ENCODE measurements around the gene RNF223. TPM values are rescaled to one million over a fixed set of nuclear protein-coding genes. Genes with fewer than 3 reads are reported as not detected.

RNF223 gene
- total and polyA plus RNA-seq, 2 of the 8 experiments (the other 6 are each of a cell fraction or from before 2014, with no cell fraction given), result not detected

DNA sequence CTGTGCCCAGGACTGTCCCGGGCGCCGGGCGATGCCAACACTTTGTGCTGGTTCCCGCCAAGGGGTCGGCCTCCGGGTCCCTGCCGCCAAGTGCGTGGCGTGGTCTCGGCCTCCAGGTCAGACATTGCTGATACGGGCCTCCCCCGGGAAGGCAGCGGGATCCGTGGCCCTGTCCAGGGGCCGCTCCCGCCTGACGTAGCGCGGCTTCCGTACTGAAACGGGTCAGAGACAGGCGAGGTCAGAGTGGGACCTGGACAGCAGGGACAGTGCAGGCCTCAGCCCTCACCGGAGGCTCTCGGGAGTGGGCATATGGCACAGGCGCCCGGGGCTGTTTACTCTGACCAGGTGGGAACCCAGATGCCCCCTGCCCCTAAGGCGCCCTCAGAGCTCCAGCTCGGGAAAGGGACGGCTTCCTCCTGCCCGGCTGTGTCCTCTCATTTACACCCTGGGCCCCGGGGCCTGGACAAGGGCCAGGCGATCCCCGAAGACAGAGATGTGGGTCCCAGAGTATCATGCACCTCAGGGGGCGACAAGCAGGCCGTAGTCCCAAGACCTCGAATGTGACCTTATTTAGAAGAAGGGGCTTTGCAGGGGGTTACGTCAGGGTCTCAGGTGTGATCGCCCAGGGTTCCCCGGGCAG is 8.8 kb upstream of the RNF223 start:
- FAIRE-seq (no peak), DNase-seq (ENCODE audit: low read depth in 1 of 2, low spot score in 2 of 2) (no peak)
- no peak overlapping the region for H2AFZ ChIP-seq (ENCODE audit: low read length)
- no peak overlapping the region for H4K5ac ChIP-seq (ENCODE audit: insufficient read length, low read depth, low read length)
- H3K18ac ChIP-seq (ENCODE audit: extremely low read depth, low read length), result no peak overlapping the region
- no peak overlapping the region for H3K9ac ChIP-seq (replicated peaks in 1 of 4; ENCODE audit: extremely low read depth in 1 of 4, low read depth in 3 of 4, low read length in 3 of 4)
- H3K14ac ChIP-seq (ENCODE audit: insufficient read length), result no peak overlapping the region
- no peak overlapping the region for H2BK5ac ChIP-seq (ENCODE audit: low read depth, low read length)
- H2BK120ac ChIP-seq (replicated peaks; ENCODE audit: low read depth, low read length), result no peak overlapping the region
- 90% methylated on average over 32 of the region's 40 CpGs; no CpG with 5 or more reads in 1 of the 2 experiments for WGBS, 2 experiments (ENCODE audit: extremely low coverage in 1 of 2, insufficient coverage in 1 of 2, insufficient read length in 1 of 2, insufficient replicate concordance in 2 of 2, low coverage in 1 of 2, low lambda C conversion rate in 2 of 2, missing lambda C conversion rate in 1 of 2)
- H3K4me2 ChIP-seq (ENCODE audit: insufficient read depth in 1 of 2, low read depth in 2 of 2, low read length in 2 of 2), result no peak overlapping the region
- CTCF ChIA-PET (ENCODE audit: partially characterized antibody), result interaction anchor here (1.0 to 1.4 kb wide), 3 partner anchors 38 to 209 kb away, joined by 3 to 4 read pairs (median 3); no protein-coding TSS in a partner anchor
- peaks cover 0 to 5% (median 2%) of the 10 kb centered on the region in 4 experiments; a peak in 3 of 7 replicates for H3K27me3 ChIP-seq (replicated peaks in 1 of 4; ENCODE audit: control insufficient read depth in 3 of 4, extremely low read depth in 1 of 4, insufficient read depth in 3 of 4, low read length in 3 of 4)
- no peak overlapping the region for H2BK20ac ChIP-seq (ENCODE audit: low read length)
- H3K56ac ChIP-seq (replicated peaks; ENCODE audit: insufficient read length, low read depth, low read length), result no peak overlapping the region
- no peak overlapping the region for H3K4ac ChIP-seq (replicated peaks; ENCODE audit: insufficient read length, low read depth, low read length)
- no peak overlapping the region for H2BK12ac ChIP-seq (ENCODE audit: low read depth, low read length)
- H3K79me2 ChIP-seq (ENCODE audit: control insufficient read depth in 1 of 2, insufficient read depth in 2 of 2, low read length in 2 of 2), result no peaks in the 10 kb centered on the region
- no peak overlapping the region for H2AK5ac ChIP-seq (ENCODE audit: low read depth, low read length)
- no peak overlapping the region for H3K27ac ChIP-seq (ENCODE audit: low read depth, low read length)
- peaks cover 0 to 8% (median 6%) of the 10 kb centered on the region in 4 experiments; a peak in 5 of 7 replicates for H3K4me1 ChIP-seq (replicated peaks in 1 of 4; ENCODE audit: control insufficient read depth in 3 of 4, insufficient read depth in 4 of 4, low read length in 3 of 4)
- no peak overlapping the region for H3K4me3 ChIP-seq (ENCODE audit: extremely low read depth in 1 of 4, insufficient read depth in 2 of 4, low read depth in 3 of 4, low read length in 4 of 4)
- POLR2A ChIA-PET (ENCODE audit: partially characterized antibody), result interaction anchor here (1.1 kb wide), 1 partner anchor 50 kb away, joined by 4 read pairs; no protein-coding TSS in a partner anchor
- H3K79me1 ChIP-seq (ENCODE audit: low read depth, low read length), result no peaks in the 10 kb centered on the region
- H3K9me3 ChIP-seq (ENCODE audit: insufficient read depth in 2 of 2, low read depth in 1 of 2, low read length in 1 of 2), result no peaks in the 10 kb centered on the region
- H4K91ac ChIP-seq (replicated peaks; ENCODE audit: insufficient read length, low read length), result no peak overlapping the region
- peaks cover 8% of the 10 kb centered on the region; the same call in 1 of the 2 replicates for H3K23me2 ChIP-seq (ENCODE audit: low read depth, low read length)
- H3K23ac ChIP-seq (ENCODE audit: insufficient read length), result no peak overlapping the region
- TF ChIP-seq, protein P1, sequence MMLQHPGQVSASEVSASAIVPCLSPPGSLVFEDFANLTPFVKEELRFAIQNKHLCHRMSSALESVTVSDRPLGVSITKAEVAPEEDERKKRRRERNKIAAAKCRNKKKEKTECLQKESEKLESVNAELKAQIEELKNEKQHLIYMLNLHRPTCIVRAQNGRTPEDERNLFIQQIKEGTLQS (IDR thresholded peaks at IDR 0.05; ENCODE audit: insufficient read depth, low read depth, low read length), result no peak
- H4K8ac ChIP-seq (ENCODE audit: extremely low read depth, insufficient read depth, low read length), result no peak overlapping the region
- no peaks in the 10 kb centered on the region for H3K36me3 ChIP-seq (ENCODE audit: control insufficient read depth in 2 of 4, insufficient read depth in 4 of 4, low read length in 3 of 4)
- no peak overlapping the region for H2BK15ac ChIP-seq (ENCODE audit: low read length)
- peaks cover 0 to 3% of the 10 kb centered on the region in 2 experiments for H4K20me1 ChIP-seq (replicated peaks in 1 of 2; ENCODE audit: control insufficient read depth in 1 of 2, insufficient read depth in 2 of 2, low read length in 2 of 2)

Measured in H1 (cell line).